Fibroblast of the aortic adventitia (primary cell): ENCODE measurements around the gene RPUSD1. TPM values are rescaled to one million over a fixed set of nuclear protein-coding genes. Genes with fewer than 3 reads are reported as not detected.

ENCODE experiments used
- DNase-seq: peaks from one replicate; pipeline ENCODE4 v3.0.0-alpha.2; 2010; ENCODE audit warnings: low read depth
- H3K4me3 ChIP-seq: 2 replicates; pipeline ENCODE4 v1.5.1; 2011; ENCODE audit warnings: low read depth, mild to moderate bottlenecking, control low read depth, low read length, moderate library complexity
- CTCF ChIP-seq: IDR thresholded peaks from 2 replicates; pipeline ENCODE4 v1.5.1; 2011; ENCODE audit warnings: mild to moderate bottlenecking, low read length, control low read depth, inconsistent platforms; ENCODE audit not compliant: insufficient read depth
- total RNA-seq: library from RNA; depleted of rRNA; stranded (reverse); fragments of >200 nt; gene quantifications from 2 replicates; pipeline ENCODE4 v1.2.3, GENCODE V29; 2012; ENCODE audit warnings: low replicate concordance

Gene RPUSD1
- total RNA-seq, 1 donor = 20.3 TPM

DNA sequence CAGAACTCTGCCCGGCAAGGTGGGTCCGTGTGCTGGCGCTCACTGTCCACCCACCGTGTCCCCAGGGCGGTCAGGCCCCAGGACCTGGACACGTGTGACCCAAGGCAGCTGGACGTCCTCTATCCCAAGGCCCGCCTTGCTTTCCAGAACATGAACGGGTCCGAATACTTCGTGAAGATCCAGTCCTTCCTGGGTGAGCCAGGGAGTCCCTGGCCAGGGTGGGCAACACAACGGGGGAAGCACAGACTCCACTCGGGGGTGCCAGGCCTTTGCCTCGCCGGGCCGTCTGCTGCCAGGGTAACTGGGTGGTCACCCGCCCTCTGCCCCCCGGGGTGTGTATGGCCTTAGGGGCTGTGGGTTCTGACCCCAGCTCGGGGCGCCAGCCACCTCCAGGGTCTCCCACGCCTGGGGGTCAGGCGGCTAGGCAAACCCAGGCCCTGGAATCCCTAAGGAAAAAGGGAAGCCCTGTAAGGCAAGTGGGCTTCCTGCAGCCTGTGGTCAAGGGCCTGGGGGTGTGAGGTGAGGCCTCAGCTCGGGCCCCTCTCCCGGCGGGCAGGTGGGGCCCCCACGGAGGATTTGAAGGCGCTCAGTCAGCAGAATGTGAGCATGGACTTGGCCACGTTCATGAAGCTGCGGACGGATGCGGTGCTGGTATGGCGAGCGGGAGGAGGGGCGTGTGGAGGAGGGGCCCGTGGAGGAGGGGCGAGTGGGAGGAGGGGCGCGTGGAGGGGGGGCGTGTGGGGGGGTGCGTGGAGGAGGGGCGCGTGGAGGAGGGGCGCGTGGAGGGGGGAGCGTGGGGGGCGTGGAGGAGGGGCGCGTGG is 21.2 kb downstream of the RPUSD1 start:
- no peak for DNase-seq

DNA sequence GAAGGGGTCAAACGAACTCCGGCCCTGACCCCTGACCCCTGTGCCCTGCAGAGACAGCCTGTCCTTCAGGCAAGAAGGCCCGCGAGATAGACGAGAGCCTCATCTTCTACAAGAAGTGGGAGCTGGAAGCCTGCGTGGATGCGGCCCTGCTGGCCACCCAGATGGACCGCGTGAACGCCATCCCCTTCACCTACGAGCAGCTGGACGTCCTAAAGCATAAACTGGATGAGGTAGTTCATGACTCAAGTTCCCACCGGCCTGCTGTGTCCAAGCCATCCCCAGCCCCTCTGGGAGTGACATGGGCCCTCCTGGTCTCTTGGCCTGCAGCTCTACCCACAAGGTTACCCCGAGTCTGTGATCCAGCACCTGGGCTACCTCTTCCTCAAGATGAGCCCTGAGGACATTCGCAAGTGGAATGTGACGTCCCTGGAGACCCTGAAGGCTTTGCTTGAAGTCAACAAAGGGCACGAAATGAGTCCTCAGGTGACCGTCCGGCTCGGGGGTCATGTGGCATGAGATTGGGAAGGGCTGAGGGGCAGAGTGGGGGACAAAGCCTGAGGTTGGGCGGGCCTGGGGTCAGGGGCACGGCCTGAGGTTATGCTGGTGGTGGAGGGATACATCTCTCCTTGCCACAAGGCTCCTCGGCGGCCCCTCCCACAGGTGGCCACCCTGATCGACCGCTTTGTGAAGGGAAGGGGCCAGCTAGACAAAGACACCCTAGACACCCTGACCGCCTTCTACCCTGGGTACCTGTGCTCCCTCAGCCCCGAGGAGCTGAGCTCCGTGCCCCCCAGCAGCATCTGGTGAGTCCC is 22.0 kb downstream of the RPUSD1 start:
- no peak overlapping the region for H3K4me3 ChIP-seq
- DNase-seq = no peak
- TF ChIP-seq CTCF = no peak

More for the DNA sequence above, 21.2 kb downstream of the RPUSD1 start:
- TF ChIP-seq CTCF = no peak
- H3K4me3 ChIP-seq = no peak overlapping the region

DNA sequence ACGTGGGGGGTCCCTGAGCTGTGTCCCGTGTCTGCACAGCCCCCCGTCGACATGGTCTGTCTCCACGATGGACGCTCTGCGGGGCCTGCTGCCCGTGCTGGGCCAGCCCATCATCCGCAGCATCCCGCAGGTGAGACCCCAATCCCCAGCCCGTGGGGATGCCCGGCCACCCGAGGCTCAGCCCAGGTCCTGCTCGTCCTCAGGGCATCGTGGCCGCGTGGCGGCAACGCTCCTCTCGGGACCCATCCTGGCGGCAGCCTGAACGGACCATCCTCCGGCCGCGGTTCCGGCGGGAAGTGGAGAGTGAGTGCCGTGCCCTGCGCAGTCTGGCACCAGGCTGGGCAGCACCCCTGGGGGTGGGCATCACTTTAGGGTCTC is 22.7 kb downstream of the RPUSD1 start:
- no peak for DNase-seq
- TF ChIP-seq CTCF = no peak
- H3K4me3 ChIP-seq = no peak overlapping the region

DNA sequence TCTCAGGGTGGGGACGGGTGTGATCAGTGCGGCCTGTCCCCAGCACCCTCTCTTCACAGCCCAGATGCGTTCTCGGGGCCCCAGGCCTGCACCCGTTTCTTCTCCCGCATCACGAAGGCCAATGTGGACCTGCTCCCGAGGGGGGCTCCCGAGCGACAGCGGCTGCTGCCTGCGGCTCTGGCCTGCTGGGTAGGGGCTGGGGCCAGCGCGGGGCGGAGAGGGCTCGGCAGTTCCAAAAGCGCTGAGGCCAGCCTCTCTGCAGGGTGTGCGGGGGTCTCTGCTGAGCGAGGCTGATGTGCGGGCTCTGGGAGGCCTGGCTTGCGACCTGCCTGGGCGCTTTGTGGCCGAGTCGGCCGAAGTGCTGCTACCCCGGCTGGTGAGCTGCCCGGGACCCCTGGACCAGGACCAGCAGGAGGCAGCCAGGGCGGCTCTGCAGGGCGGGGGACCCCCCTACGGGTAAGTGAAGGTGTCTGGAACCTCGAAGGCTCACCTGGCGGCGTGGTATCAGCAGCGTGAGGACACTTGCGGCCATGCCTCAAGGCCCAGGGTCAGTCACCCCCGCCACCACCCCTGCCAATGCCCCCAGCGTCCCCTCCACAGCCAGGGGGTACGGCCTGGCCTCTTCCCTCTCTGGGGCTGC is 23.2 kb downstream of the RPUSD1 start:
- no peak for TF ChIP-seq CTCF
- no peak for DNase-seq
- H3K4me3 ChIP-seq = no peak overlapping the region

GRCh38 chr16:764184-764750 is 23.9 kb downstream of the RPUSD1 start:
- TF ChIP-seq CTCF = peak; percentile 6
- no peak overlapping the region for H3K4me3 ChIP-seq
- no peak for DNase-seq

- DNase-seq = no peak
- no peak for TF ChIP-seq CTCF
- H3K4me3 ChIP-seq = no peak overlapping the region
Measured at GRCh38 chr16:763369-764183, 24.6 kb downstream of the RPUSD1 start.
